WTC11 (cell line): ENCODE measurements around the gene GAL3ST2. TPM values are rescaled to one million over a fixed set of nuclear protein-coding genes. Genes with fewer than 3 reads are reported as not detected.
A peak's percentile ranks its signal among the peaks of the same experiment; 100 is the strongest.

Experiments
- ATAC-seq: fragments of 200-7000 bp; cut with Tn5 transposase; 2 replicates; pipeline ENCODE4 v1.10.0; 2021; ENCODE audit warnings: mild to moderate bottlenecking, moderate library complexity
- CTCF ChIA-PET: fragments of 300-600 bp; sonication (Branson Sonifier 250); formaldehyde crosslinking; loops from one replicate; lab custom pipeline; 2021; ENCODE audit warnings: antibody characterized with exemption; lab: Charles Lee
- POLR2A ChIA-PET: fragments of 350-600 bp; sonication (Branson Sonifier 250); formaldehyde crosslinking; loops from one replicate; lab custom pipeline; 2021; ENCODE audit warnings: antibody characterized with exemption; lab: Charles Lee
- DNase-seq: peaks from one replicate; pipeline ENCODE4 v3.0.0; 2021; ENCODE audit warnings: low spot score
- H3K27ac Mint-ChIP-seq: 2 replicates; pipeline ENCODE4 v1.8.0; 2021; ENCODE audit warnings: mixed read lengths
- H3K27me3 Mint-ChIP-seq: 2 replicates; pipeline ENCODE4 v1.8.0; 2021; ENCODE audit warnings: low read depth, mild to moderate bottlenecking, moderate library complexity, mixed read lengths
- H3K36me3 Mint-ChIP-seq: 2 replicates; pipeline ENCODE4 v1.8.0; 2021; ENCODE audit warnings: mixed read lengths
- H3K4me1 Mint-ChIP-seq: 2 replicates; pipeline ENCODE4 v1.8.0; 2022; ENCODE audit warnings: mixed read lengths
- H3K4me3 Mint-ChIP-seq: 2 replicates; pipeline ENCODE4 v1.8.0; 2021; ENCODE audit warnings: mild to moderate bottlenecking, moderate library complexity, mixed read lengths
- H3K9me3 Mint-ChIP-seq: 2 replicates; pipeline ENCODE4 v1.8.0; 2021; ENCODE audit warnings: mixed read lengths
- CREB1 ChIP-seq: sonication (generic); formaldehyde crosslinking; IDR thresholded peaks from 2 replicates; pipeline ENCODE4 v1.8.0; 2023; ENCODE audit warnings: mild to moderate bottlenecking, missing genetic modification reagents
- FOXK1 ChIP-seq: sonication (generic); formaldehyde crosslinking; IDR thresholded peaks from 2 replicates; pipeline ENCODE4 v1.8.0; 2022; ENCODE audit warnings: mild to moderate bottlenecking, moderate library complexity, missing genetic modification reagents
- FOXP1 ChIP-seq: sonication (generic); formaldehyde crosslinking; IDR thresholded peaks from 2 replicates; pipeline ENCODE4 v1.8.0; 2022; ENCODE audit warnings: missing genetic modification reagents, mild to moderate bottlenecking, moderate library complexity, borderline replicate concordance
- KAT7 ChIP-seq: sonication (generic); formaldehyde crosslinking; IDR thresholded peaks from 2 replicates; pipeline ENCODE4 v1.8.1; 2023; ENCODE audit warnings: missing genetic modification reagents, mild to moderate bottlenecking, borderline replicate concordance
- PRRX2 ChIP-seq: fragments of 250-450 bp; sonication (Bioruptor Pico); IDR thresholded peaks from 2 replicates; pipeline ENCODE4 v1.8.0; 2021; ENCODE audit warnings: mild to moderate bottlenecking
- RORB ChIP-seq: fragments of 250-450 bp; sonication (Bioruptor Pico); IDR thresholded peaks from 2 replicates; pipeline ENCODE4 v1.9.0; 2021; ENCODE audit warnings: mild to moderate bottlenecking
- SMAD3 ChIP-seq: sonication (generic); formaldehyde crosslinking; IDR thresholded peaks from 2 replicates; pipeline ENCODE4 v1.8.0; 2022; ENCODE audit warnings: missing genetic modification reagents, mild to moderate bottlenecking, borderline replicate concordance
- TEAD1 ChIP-seq: sonication (generic); formaldehyde crosslinking; IDR thresholded peaks from 2 replicates; pipeline ENCODE4 v1.8.0; 2022; ENCODE audit warnings: mild to moderate bottlenecking, missing genetic modification reagents
- TP53 ChIP-seq: sonication (generic); formaldehyde crosslinking; IDR thresholded peaks from 2 replicates; pipeline ENCODE4 v1.8.1; 2023; ENCODE audit warnings: mild to moderate bottlenecking, missing genetic modification reagents
- USF1 ChIP-seq: sonication (generic); formaldehyde crosslinking; IDR thresholded peaks from 2 replicates; pipeline ENCODE4 v1.8.0; 2022; ENCODE audit warnings: mild to moderate bottlenecking, missing genetic modification reagents
- ZNF138 ChIP-seq: sonication (generic); formaldehyde crosslinking; conservative IDR thresholded peaks from 2 replicates; pipeline ENCODE4 v1.8.1; 2022; ENCODE audit warnings: mild to moderate bottlenecking, moderate library complexity, missing genetic modification reagents
- ZNF396 ChIP-seq: fragments of 250-450 bp; sonication (Bioruptor Pico); IDR thresholded peaks from 2 replicates; pipeline ENCODE4 v1.8.0; 2021; ENCODE audit warnings: mild to moderate bottlenecking, moderate library complexity, borderline replicate concordance
- ZNF512 ChIP-seq: sonication (generic); formaldehyde crosslinking; IDR thresholded peaks from 2 replicates; pipeline ENCODE4 v1.8.1; 2022; ENCODE audit warnings: missing genetic modification reagents, borderline replicate concordance
- total RNA-seq: library from RNA; stranded (reverse); gene quantifications from 3 replicates; pipeline ENCODE4 v1.2.3, GENCODE V29; 2021
- TF ChIP-seq, protein P1 (sequence below): fragments of 200-600 bp; IDR thresholded peaks from 2 replicates; pipeline ENCODE4 v1.8.0; 2022; ENCODE audit warnings: antibody characterized with exemption
- TF ChIP-seq, protein P2 (sequence below): sonication (generic); formaldehyde crosslinking; IDR thresholded peaks from 2 replicates; pipeline ENCODE4 v1.8.0; 2022; ENCODE audit warnings: mild to moderate bottlenecking, missing genetic modification reagents
- TF ChIP-seq, protein P3 (sequence below): sonication (generic); formaldehyde crosslinking; conservative IDR thresholded peaks from 2 replicates; pipeline ENCODE4 v1.8.1; 2022; ENCODE audit warnings: mild to moderate bottlenecking, missing genetic modification reagents
- TF ChIP-seq, protein P4 (sequence below): fragments of 250-450 bp; sonication (Bioruptor Pico); IDR thresholded peaks from 2 replicates; pipeline ENCODE4 v1.9.0; 2021; ENCODE audit warnings: moderate library complexity, mild to moderate bottlenecking, inconsistent platforms, borderline replicate concordance
- TF ChIP-seq, protein P5 (sequence below): sonication (generic); formaldehyde crosslinking; IDR thresholded peaks from 2 replicates; pipeline ENCODE4 v1.8.0; 2023; ENCODE audit warnings: missing genetic modification reagents, mild to moderate bottlenecking, borderline replicate concordance

GAL3ST2 gene
- total RNA-seq, 1 experiment from 2014 or later, result 0.98 TPM

DNA sequence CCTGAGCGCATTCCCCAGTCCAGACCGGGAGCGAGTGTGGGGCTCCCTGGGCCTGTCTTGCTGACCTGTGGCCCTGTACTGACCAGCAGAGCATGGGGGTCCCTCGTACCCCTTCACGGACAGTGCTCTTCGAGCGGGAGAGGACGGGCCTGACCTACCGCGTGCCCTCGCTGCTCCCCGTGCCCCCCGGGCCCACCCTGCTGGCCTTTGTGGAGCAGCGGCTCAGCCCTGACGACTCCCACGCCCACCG is 37.7 kb downstream of the GAL3ST2 start:
- Mint-ChIP-seq H3K36me3 (no peaks in the 10 kb centered on the region), H3K4me1 (no peaks in the 10 kb centered on the region; the same call in 1 of the 2 replicates), H3K9me3 (no peaks in the 10 kb centered on the region), H3K27me3 (no peaks in the 10 kb centered on the region), H3K4me3 (no peak overlapping the region), H3K27ac (no peak overlapping the region)
- TF ChIP-seq, protein P1, sequence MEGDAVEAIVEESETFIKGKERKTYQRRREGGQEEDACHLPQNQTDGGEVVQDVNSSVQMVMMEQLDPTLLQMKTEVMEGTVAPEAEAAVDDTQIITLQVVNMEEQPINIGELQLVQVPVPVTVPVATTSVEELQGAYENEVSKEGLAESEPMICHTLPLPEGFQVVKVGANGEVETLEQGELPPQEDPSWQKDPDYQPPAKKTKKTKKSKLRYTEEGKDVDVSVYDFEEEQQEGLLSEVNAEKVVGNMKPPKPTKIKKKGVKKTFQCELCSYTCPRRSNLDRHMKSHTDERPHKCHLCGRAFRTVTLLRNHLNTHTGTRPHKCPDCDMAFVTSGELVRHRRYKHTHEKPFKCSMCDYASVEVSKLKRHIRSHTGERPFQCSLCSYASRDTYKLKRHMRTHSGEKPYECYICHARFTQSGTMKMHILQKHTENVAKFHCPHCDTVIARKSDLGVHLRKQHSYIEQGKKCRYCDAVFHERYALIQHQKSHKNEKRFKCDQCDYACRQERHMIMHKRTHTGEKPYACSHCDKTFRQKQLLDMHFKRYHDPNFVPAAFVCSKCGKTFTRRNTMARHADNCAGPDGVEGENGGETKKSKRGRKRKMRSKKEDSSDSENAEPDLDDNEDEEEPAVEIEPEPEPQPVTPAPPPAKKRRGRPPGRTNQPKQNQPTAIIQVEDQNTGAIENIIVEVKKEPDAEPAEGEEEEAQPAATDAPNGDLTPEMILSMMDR, result no peak
- no peak for TF ChIP-seq ZNF396 (CRISPR knock-in tag)
- no peak for TF ChIP-seq ZNF138 (CRISPR knock-in tag)
- TF ChIP-seq, protein P2, sequence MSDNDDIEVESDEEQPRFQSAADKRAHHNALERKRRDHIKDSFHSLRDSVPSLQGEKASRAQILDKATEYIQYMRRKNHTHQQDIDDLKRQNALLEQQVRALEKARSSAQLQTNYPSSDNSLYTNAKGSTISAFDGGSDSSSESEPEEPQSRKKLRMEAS (CRISPR knock-in tag), result no peak
- TF ChIP-seq ZNF512, result no peak
- no peak for TF ChIP-seq KAT7 (CRISPR knock-in tag)
- no peak for TF ChIP-seq TEAD1 (CRISPR knock-in tag)
- TF ChIP-seq, protein P3, sequence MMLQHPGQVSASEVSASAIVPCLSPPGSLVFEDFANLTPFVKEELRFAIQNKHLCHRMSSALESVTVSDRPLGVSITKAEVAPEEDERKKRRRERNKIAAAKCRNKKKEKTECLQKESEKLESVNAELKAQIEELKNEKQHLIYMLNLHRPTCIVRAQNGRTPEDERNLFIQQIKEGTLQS (CRISPR knock-in tag), result no peak
- no peak for TF ChIP-seq USF1 (CRISPR knock-in tag)
- TF ChIP-seq RORB (CRISPR knock-in tag), result no peak
- no peak for TF ChIP-seq CREB1 (CRISPR knock-in tag)
- TF ChIP-seq TP53 (CRISPR knock-in tag), result no peak
- no peak for TF ChIP-seq FOXP1 (CRISPR knock-in tag)
- ChIA-PET POLR2A (no interaction called here), CTCF (no interaction called here)
- DNase-seq, result no peak
- no peak for ATAC-seq

- Mint-ChIP-seq H3K36me3 (no peaks in the 10 kb centered on the region), H3K27me3 (no peaks in the 10 kb centered on the region), H3K4me3 (no peak overlapping the region), H3K9me3 (no peaks in the 10 kb centered on the region), H3K27ac (no peak overlapping the region), H3K4me1 (no peaks in the 10 kb centered on the region)
- ATAC-seq (peak; percentile 22), DNase-seq (no peak)
- ChIA-PET CTCF (no interaction called here), POLR2A (no interaction called here)
- TF ChIP-seq FOXK1 (no peak), PRRX2 (no peak), ZNF138 (CRISPR knock-in tag) (no peak), SMAD3 (CRISPR knock-in tag) (no peak)
- TF ChIP-seq, protein P2 (CRISPR knock-in tag), result no peak
- TF ChIP-seq, protein P4, sequence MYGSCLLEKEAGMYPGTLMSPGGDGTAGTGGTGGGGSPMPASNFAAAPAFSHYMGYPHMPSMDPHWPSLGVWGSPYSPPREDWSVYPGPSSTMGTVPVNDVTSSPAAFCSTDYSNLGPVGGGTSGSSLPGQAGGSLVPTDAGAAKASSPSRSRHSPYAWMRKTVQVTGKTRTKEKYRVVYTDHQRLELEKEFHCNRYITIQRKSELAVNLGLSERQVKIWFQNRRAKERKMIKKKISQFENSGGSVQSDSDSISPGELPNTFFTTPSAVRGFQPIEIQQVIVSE (CRISPR knock-in tag), result no peak
- TF ChIP-seq, protein P1, result no peak
- TF ChIP-seq, protein P5, sequence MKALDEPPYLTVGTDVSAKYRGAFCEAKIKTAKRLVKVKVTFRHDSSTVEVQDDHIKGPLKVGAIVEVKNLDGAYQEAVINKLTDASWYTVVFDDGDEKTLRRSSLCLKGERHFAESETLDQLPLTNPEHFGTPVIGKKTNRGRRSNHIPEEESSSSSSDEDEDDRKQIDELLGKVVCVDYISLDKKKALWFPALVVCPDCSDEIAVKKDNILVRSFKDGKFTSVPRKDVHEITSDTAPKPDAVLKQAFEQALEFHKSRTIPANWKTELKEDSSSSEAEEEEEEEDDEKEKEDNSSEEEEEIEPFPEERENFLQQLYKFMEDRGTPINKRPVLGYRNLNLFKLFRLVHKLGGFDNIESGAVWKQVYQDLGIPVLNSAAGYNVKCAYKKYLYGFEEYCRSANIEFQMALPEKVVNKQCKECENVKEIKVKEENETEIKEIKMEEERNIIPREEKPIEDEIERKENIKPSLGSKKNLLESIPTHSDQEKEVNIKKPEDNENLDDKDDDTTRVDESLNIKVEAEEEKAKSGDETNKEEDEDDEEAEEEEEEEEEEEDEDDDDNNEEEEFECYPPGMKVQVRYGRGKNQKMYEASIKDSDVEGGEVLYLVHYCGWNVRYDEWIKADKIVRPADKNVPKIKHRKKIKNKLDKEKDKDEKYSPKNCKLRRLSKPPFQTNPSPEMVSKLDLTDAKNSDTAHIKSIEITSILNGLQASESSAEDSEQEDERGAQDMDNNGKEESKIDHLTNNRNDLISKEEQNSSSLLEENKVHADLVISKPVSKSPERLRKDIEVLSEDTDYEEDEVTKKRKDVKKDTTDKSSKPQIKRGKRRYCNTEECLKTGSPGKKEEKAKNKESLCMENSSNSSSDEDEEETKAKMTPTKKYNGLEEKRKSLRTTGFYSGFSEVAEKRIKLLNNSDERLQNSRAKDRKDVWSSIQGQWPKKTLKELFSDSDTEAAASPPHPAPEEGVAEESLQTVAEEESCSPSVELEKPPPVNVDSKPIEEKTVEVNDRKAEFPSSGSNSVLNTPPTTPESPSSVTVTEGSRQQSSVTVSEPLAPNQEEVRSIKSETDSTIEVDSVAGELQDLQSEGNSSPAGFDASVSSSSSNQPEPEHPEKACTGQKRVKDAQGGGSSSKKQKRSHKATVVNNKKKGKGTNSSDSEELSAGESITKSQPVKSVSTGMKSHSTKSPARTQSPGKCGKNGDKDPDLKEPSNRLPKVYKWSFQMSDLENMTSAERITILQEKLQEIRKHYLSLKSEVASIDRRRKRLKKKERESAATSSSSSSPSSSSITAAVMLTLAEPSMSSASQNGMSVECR (CRISPR knock-in tag), result no peak
Measured at GRCh38 chr2:241814643-241815476, 38.2 kb downstream of the GAL3ST2 start.
